Osteoblast (primary cell): ENCODE data around the gene RNF215. TPM values are rescaled to one million over a fixed set of nuclear protein-coding genes. Genes with fewer than 3 reads are reported as not detected.
"Not testable (repeated sequence)": the region's sequence is repeated elsewhere in the genome, so short reads cannot be mapped to it uniquely, and the experiment has no call there.

ENCODE experiments used
- DNase-seq: peaks from one replicate; pipeline ENCODE4 v3.0.0; 2011; ENCODE audit warnings: low spot score, mixed read lengths; ENCODE audit not compliant: insufficient read length; ENCODE audit errors: missing footprints
- H2AFZ ChIP-seq: 2 replicates; pipeline ENCODE4 v1.6.0; 2011; ENCODE audit warnings: mild to moderate bottlenecking, low read length
- H3K27ac ChIP-seq: 2 replicates; pipeline ENCODE4 v1.5.1; 2011; ENCODE audit warnings: mild to moderate bottlenecking, low read depth, low read length, moderate library complexity
- H3K27me3 ChIP-seq: 2 replicates; pipeline ENCODE4 v1.6.0; 2012; ENCODE audit warnings: mild to moderate bottlenecking, control low read depth, inconsistent platforms, low read length, moderate library complexity; ENCODE audit not compliant: insufficient read depth
- H3K36me3 ChIP-seq: 2 replicates; pipeline ENCODE4 v1.5.1; 2011; ENCODE audit warnings: mild to moderate bottlenecking, low read length, control low read depth, moderate library complexity; ENCODE audit not compliant: insufficient read depth
- H3K4me1 ChIP-seq: 2 replicates; pipeline ENCODE4 v1.5.1; 2011; ENCODE audit warnings: mild to moderate bottlenecking, low read length, control low read depth, moderate library complexity; ENCODE audit not compliant: insufficient read depth
- H3K4me2 ChIP-seq: 2 replicates; pipeline ENCODE4 v1.6.0; 2011; ENCODE audit warnings: mild to moderate bottlenecking, low read length; ENCODE audit not compliant: insufficient read depth
- H3K4me3 ChIP-seq: fragments of 200-600 bp; sonication (generic); 3 replicates; pipeline ENCODE4 v1.5.1; 2012; ENCODE audit warnings: mild to moderate bottlenecking, low read length, inconsistent platforms; ENCODE audit not compliant: insufficient read depth
- H3K79me2 ChIP-seq: 2 replicates; pipeline ENCODE4 v1.6.0; 2012; ENCODE audit warnings: mild to moderate bottlenecking, low read length, control low read depth, inconsistent platforms; ENCODE audit not compliant: insufficient read depth
- H3K9me3 ChIP-seq: 2 replicates; pipeline ENCODE4 v1.5.1; 2011; ENCODE audit warnings: low read depth, low read length, control low read depth
- H4K20me1 ChIP-seq: 2 replicates; pipeline ENCODE4 v1.6.0; 2012; ENCODE audit warnings: mild to moderate bottlenecking, low read length, control low read depth; ENCODE audit not compliant: insufficient read depth
- total RNA-seq: library from RNA; depleted of rRNA; stranded (reverse); fragments of >200 nt; gene quantifications from 2 replicates; pipeline ENCODE4 v1.2.3, GENCODE V29; 2012
- TF ChIP-seq, protein P1 (sequence below): IDR thresholded peaks from 2 replicates; pipeline ENCODE4 v1.5.1; 2011; ENCODE audit warnings: mild to moderate bottlenecking, low read depth, low read length, moderate library complexity; ENCODE audit errors: extremely low read depth

The RNF215 gene
- total RNA-seq, 1 donor = 20.6 TPM

DNA sequence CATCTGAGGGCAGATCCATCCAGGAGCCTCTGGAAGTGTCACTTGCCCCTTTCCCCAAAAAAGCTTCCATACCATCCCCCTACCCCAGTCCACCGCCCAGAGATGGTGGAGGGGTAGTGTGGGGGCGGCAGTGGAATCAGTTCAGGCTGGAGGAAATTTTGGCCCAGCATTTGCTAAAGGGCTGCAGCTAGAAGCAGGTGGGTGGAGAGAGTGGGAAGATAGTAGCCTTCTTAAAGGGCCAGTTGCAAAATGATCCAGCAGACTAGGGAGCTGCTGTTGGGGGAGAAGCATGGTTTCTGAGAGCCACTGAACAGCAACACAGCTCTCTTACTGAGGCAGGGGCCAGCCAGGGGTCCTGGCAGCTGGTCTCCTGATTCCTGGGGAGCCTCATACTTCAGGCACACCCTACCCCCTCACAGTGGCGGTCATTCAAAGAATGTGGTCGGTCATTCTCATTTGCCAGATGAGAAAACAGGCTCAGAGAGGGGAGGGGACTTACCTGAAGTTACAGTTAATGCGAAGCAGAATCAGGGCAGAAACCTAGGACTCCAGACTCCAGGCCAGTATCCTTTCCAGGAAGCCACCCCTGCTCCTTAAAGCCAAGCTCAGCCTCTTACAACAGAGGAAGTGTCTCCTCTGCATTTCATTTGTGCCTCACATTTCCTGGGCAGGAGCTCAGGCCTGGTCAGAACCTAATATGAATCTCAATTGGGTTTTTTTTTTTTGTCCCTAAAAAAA lies 15.0 kb upstream of the RNF215 start:
- peaks cover 35% of the 10 kb centered on the region for H3K36me3 ChIP-seq
- peak; percentile 74 for DNase-seq
- no peak overlapping the region for H2AFZ ChIP-seq
- H3K27ac ChIP-seq = no peak overlapping the region
- H3K4me1 ChIP-seq = peaks cover 35% of the 10 kb centered on the region
- H3K4me3 ChIP-seq = no peak overlapping the region
- H3K79me2 ChIP-seq = peaks cover 71% of the 10 kb centered on the region
- no peaks in the 10 kb centered on the region for H3K9me3 ChIP-seq
- TF ChIP-seq, protein P1, sequence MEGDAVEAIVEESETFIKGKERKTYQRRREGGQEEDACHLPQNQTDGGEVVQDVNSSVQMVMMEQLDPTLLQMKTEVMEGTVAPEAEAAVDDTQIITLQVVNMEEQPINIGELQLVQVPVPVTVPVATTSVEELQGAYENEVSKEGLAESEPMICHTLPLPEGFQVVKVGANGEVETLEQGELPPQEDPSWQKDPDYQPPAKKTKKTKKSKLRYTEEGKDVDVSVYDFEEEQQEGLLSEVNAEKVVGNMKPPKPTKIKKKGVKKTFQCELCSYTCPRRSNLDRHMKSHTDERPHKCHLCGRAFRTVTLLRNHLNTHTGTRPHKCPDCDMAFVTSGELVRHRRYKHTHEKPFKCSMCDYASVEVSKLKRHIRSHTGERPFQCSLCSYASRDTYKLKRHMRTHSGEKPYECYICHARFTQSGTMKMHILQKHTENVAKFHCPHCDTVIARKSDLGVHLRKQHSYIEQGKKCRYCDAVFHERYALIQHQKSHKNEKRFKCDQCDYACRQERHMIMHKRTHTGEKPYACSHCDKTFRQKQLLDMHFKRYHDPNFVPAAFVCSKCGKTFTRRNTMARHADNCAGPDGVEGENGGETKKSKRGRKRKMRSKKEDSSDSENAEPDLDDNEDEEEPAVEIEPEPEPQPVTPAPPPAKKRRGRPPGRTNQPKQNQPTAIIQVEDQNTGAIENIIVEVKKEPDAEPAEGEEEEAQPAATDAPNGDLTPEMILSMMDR = no peak
- H3K4me2 ChIP-seq = peak overlapping the region; percentile 32
- peaks cover 34% of the 10 kb centered on the region for H4K20me1 ChIP-seq
- no peaks in the 10 kb centered on the region for H3K27me3 ChIP-seq

DNA sequence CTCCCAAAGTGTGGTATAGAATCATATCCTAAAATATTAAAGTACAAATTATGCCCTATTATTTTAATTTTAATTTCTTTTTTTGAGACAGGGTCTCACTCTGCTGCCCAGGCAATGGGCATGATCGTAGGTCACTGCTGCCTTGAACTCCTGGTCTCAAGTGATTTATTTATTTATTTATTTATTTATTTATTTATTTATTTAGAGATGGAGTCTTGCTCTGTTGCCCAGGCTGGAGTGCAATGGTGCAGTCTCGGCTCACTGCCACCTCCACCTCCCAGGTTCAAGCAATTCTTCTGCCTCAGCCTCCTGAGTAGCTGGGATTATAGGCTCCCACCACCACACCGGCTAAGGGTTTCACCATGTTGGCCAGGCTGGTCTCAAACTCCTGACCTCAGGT lies 13.8 kb upstream of the RNF215 start:
- peaks cover 34% of the 10 kb centered on the region for H4K20me1 ChIP-seq
- H3K4me1 ChIP-seq = peaks cover 39% of the 10 kb centered on the region
- not testable (repeated sequence) for DNase-seq, H3K27ac ChIP-seq, H3K27me3 ChIP-seq, H3K4me3 ChIP-seq, H3K9me3 ChIP-seq, H2AFZ ChIP-seq, H3K4me2 ChIP-seq
- H3K36me3 ChIP-seq = peaks cover 23% of the 10 kb centered on the region
- H3K79me2 ChIP-seq = peaks cover 75% of the 10 kb centered on the region

DNA sequence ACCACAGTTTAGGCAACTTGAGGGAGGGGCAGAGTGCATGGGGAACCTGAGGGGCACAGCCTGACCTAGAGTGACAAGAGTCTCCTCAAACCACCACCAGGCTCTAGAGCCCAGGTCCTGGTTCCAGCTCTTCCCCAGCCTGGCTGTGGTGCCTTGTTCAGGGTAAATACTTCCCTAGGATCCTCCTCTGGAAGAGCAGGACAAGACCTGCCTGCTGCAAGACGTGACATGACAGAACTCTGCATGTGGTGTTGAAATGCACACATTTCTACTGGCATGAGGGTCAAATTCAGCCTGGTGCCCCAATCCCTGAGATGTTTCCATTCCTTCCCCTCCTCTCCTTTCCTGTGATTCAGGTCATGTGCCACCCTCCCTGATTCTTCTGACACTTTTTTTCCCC lies 12.9 kb upstream of the RNF215 start:
- no peak overlapping the region for H3K4me2 ChIP-seq

DNA sequence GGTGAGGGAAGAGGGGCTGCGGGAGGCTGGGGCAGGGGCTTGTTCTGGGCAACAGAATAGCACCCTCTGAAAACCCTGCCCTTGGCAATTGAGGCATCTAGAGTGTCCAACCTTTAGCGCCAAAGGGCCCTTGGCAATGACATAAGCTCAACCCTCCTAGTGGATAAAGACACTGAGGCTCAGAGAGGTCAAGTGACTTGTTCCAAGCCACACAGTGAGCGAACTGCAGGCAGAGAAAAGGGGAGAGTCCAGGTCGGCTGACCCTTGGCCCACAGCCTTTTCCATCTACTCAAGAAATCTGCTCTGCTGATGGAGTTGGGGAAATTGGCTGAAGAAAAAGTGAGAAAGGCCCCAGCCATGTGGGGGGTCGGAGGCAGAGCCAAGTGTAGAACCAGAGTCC lies 12.5 kb upstream of the RNF215 start:
- no peak for DNase-seq
- Histone ChIP-seq H3K9me3 (no peaks in the 10 kb centered on the region), H3K79me2 (peaks cover 64% of the 10 kb centered on the region), H4K20me1 (peaks cover 34% of the 10 kb centered on the region), H3K27ac (no peak overlapping the region), H3K4me1 (peaks cover 30% of the 10 kb centered on the region), H3K27me3 (no peaks in the 10 kb centered on the region), H3K4me2 (no peak overlapping the region), H2AFZ (no peak overlapping the region), H3K36me3 (peaks cover 17% of the 10 kb centered on the region), H3K4me3 (no peak overlapping the region)
- TF ChIP-seq, protein P1 = no peak

More for the DNA sequence above, 12.9 kb upstream of the RNF215 start:
- Histone ChIP-seq H3K27ac (peak overlapping the region; percentile 4), H3K4me3 (no peak overlapping the region), H3K36me3 (peaks cover 20% of the 10 kb centered on the region), H3K9me3 (no peaks in the 10 kb centered on the region), H4K20me1 (peaks cover 34% of the 10 kb centered on the region), H2AFZ (no peak overlapping the region), H3K79me2 (peaks cover 66% of the 10 kb centered on the region), H3K4me1 (peaks cover 32% of the 10 kb centered on the region), H3K27me3 (no peaks in the 10 kb centered on the region)
- peak; percentile 66 for DNase-seq
- TF ChIP-seq, protein P1 = no peak
